GM19099 (cell line): ENCODE data around the gene PLAC9.

ENCODE experiments used
- POLR2A ChIP-seq: IDR thresholded peaks from 3 replicates; pipeline ENCODE4 v1.6.1; 2011; ENCODE audit warnings: low read depth; ENCODE audit not compliant: insufficient read length; ENCODE audit errors: extremely low read depth

PLAC9 gene

GRCh38 chr10:80168162-80168511, 35.6 kb downstream of the PLAC9 start:
- no peak for TF ChIP-seq POLR2A

- TF ChIP-seq POLR2A = no peak
Measured at GRCh38 chr10:80168679-80169380, 36.3 kb downstream of the PLAC9 start.

- no peak for TF ChIP-seq POLR2A
Measured at GRCh38 chr10:80170026-80170425, 37.5 kb downstream of the PLAC9 start.

- no peak for TF ChIP-seq POLR2A
Measured at GRCh38 chr10:80170641-80171040, 38.1 kb downstream of the PLAC9 start.

GRCh38 chr10:80171248-80171660, 38.7 kb downstream of the PLAC9 start:
- no peak for TF ChIP-seq POLR2A

- no peak for TF ChIP-seq POLR2A
Measured at GRCh38 chr10:80172896-80173295, 40.4 kb downstream of the PLAC9 start.

GRCh38 chr10:80173466-80173865, 40.9 kb downstream of the PLAC9 start:
- TF ChIP-seq POLR2A = no peak

- TF ChIP-seq POLR2A = no peak
Measured at GRCh38 chr10:80174641-80175395, 42.3 kb downstream of the PLAC9 start.

DNA sequence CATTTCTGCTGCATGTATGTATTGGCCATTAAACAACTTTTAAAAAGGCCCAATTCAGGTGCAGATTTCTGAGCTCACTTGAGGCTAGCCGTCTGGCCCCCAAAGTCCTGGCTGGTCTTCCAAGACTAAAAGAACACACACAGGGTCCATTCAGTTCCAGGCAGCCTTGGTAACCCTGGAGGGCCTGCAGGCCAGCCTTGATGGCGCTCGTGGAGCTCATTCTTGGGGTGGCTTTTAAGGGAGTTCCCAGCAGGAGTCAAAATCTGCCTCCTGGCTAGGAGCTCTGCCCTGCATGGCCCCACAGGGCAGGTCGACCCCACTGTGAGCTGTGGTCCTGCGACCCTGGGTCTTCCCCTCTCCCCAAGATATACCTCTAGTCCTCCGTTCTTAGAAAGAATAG, 44.0 kb downstream of the PLAC9 start:
- TF ChIP-seq POLR2A = no peak

GRCh38 chr10:80177781-80178636, 45.5 kb downstream of the PLAC9 start:
- TF ChIP-seq POLR2A = no peak

DNA sequence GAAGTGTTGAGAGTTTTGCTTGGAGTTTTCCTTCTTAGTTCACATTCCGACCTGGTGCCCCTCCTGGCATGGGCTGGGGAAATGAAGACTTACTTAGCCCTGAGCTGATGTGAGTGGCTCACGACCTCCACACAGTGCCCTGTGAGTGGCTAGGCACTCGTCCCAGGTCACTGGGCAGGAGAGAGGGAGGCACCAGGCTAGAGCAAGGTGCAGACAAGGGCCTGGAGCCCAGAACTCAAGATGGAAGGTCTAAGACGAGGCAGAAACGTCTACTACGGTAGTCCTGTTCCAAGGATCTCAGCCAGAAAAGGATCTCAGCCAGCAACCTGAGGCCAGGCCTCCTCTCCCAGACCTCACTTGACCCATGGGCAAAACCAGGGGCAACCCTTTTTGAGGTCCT, 50.5 kb downstream of the PLAC9 start:
- TF ChIP-seq POLR2A = no peak

DNA sequence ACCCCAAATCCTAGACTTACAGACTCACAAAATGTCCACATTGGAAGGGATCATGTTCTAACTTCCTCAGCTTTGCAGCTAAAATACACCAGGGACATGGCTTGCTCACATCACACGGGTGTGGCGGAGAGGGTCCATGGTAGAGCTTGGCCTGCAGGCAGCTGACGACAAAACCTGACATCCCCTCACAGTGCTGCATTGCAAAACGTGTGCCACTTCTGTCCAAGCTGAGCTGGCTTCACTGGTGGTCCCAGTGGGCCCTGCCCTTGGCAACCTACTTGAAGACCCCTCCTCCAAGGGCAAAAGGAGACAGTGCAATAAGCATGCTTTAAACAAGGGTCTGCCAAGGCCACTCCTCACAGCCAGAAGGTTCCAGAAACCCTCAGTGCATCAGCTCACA, 50.9 kb downstream of the PLAC9 start:
- TF ChIP-seq POLR2A = no peak

DNA sequence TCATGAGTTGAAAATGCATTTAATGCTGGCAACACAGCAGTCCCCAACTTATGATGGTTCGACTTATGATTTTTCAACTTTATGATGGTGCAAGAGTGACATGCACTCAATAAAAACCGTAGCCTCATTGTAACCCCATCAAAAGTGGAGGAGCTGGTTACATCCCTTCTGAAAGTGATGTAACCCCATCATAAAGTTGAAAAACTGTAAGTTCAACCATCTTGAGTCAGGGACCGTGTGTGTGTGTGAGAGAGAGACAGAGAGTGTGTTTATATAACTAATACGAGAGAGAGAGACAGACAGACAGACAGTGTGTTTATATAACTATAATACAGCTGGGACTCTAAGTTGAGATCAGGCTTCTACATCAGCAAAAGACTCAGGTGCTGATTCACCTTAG, 51.8 kb downstream of the PLAC9 start:
- no peak for TF ChIP-seq POLR2A

DNA sequence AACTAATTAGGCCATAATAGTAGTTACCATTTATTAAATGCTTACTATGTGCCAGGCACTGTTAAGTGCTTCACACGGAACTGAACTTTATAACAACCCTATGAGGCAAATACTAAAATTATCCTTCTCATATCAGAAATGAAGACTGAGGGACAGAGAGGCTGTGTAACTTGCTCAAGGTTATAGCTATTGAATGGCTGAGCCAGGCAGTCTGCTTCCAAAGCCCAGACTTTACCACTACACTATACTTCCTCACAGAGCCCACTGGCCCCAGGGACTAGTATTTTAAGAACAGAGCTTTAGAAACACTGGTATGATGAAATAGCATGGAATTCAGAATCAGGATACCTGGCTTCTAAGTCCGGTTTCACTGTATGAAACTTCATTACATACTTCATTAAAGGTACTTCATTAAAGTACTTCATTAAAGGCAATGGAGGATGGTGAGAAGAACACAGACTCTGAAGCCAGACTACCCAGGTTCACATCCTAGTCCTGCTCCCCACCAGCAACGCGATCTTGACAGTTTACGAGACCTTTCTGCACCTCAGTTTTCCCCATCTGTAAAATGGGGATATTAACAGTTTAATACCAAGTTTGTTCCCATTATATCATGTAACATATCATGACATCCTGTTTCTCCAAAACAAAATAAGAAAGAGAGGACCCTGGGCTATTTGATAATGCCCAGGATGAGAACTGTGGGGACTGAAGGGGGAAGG, 53.2 kb downstream of the PLAC9 start:
- TF ChIP-seq POLR2A = no peak
